ENCODE data around the gene BSPRY. TPM values are rescaled to one million over a fixed set of nuclear protein-coding genes. Genes with fewer than 3 reads are reported as not detected.

The BSPRY gene
- total RNA-seq, 4 donors from 2014 or later, result 9.0 to 36.8 (median 26.8) TPM

- intact Hi-C loops (cut with DNase I; ENCODE audit: low total_unique reads) (no loop called here), in situ Hi-C loops (cut with MboI; ENCODE audit: low pct_ligation_motif_present in 1 of 4, low pct_unique_long_range_greater_than_20kb in 1 of 4, low sequenced_read_pairs in 3 of 4) (loop anchor here in 3 of 4 donors (10.0 to 25.0 kb wide), 2 partner anchors 93 to 350 kb away; partner anchors contain the start of gene ALAD (in 1 of the 3))
- Histone ChIP-seq H3K36me3 (no peaks in the 10 kb centered on the region), H3K27ac (no peak overlapping the region), H3K4me3 (no peak overlapping the region), H3K27me3 (no peaks in the 10 kb centered on the region), H3K9me3 (no peaks in the 10 kb centered on the region), H3K4me1 (no peaks in the 10 kb centered on the region)
- no peak for DNase-seq
- TF ChIP-seq EP300 (IDR thresholded peaks at IDR 0.05; ENCODE audit: low read depth) (no peak), POLR2AphosphoS5 (IDR thresholded peaks at IDR 0.05) (no peak), CTCF (IDR thresholded peaks at IDR 0.05) (no peak), POLR2A (IDR thresholded peaks at IDR 0.05) (no peak)
- 77 to 80% methylated on average over 3 of the region's 3 CpGs for WGBS, 2 donors (ENCODE audit: low coverage in 1 of 2)
These were observed 37.4 kb upstream of the BSPRY start for GRCh38 chr9:113311961-113312360.

GRCh38 chr9:113313261-113313660 is 36.1 kb upstream of the BSPRY start:
- in situ Hi-C loops (cut with MboI; ENCODE audit: low pct_ligation_motif_present in 1 of 4, low pct_unique_long_range_greater_than_20kb in 1 of 4, low sequenced_read_pairs in 3 of 4) (loop anchor here in 3 of 4 donors (10.0 to 25.0 kb wide), 2 partner anchors 92 to 349 kb away; partner anchors contain the start of gene ALAD (in 1 of the 3)), intact Hi-C loops (cut with DNase I; ENCODE audit: low total_unique reads) (no loop called here)
- TF ChIP-seq POLR2A (IDR thresholded peaks at IDR 0.05) (no peak), EP300 (IDR thresholded peaks at IDR 0.05; ENCODE audit: low read depth) (no peak), POLR2AphosphoS5 (IDR thresholded peaks at IDR 0.05) (no peak), CTCF (IDR thresholded peaks at IDR 0.05) (no peak)
- H3K9me3 ChIP-seq, result no peaks in the 10 kb centered on the region
- 78 to 84% methylated on average over 4 to 5 of the region's 5 CpGs for WGBS, 2 donors (ENCODE audit: low coverage in 1 of 2)
- no peaks in the 10 kb centered on the region for H3K27me3 ChIP-seq
- no peak for DNase-seq
- no peaks in the 10 kb centered on the region for H3K4me1 ChIP-seq
- no peak overlapping the region for H3K4me3 ChIP-seq
- H3K27ac ChIP-seq, result no peak overlapping the region
- H3K36me3 ChIP-seq, result no peaks in the 10 kb centered on the region

GRCh38 chr9:113315231-113315630 is 34.1 kb upstream of the BSPRY start:
- intact Hi-C loops (cut with DNase I; ENCODE audit: low total_unique reads), result no loop called here
- in situ Hi-C loops (cut with MboI; ENCODE audit: low pct_ligation_motif_present in 1 of 4, low pct_unique_long_range_greater_than_20kb in 1 of 4, low sequenced_read_pairs in 3 of 4), result loop anchor here in 3 of 4 donors (10.0 to 25.0 kb wide), 2 partner anchors 90 to 347 kb away; partner anchors contain the start of gene ALAD (in 1 of the 3)
- Histone ChIP-seq H3K27ac (no peak overlapping the region), H3K9me3 (no peaks in the 10 kb centered on the region), H3K27me3 (no peaks in the 10 kb centered on the region), H3K4me3 (no peak overlapping the region), H3K4me1 (no peaks in the 10 kb centered on the region), H3K36me3 (no peaks in the 10 kb centered on the region)
- TF ChIP-seq POLR2A (IDR thresholded peaks at IDR 0.05) (no peak), EP300 (IDR thresholded peaks at IDR 0.05; ENCODE audit: low read depth) (no peak), POLR2AphosphoS5 (IDR thresholded peaks at IDR 0.05) (no peak), CTCF (IDR thresholded peaks at IDR 0.05) (no peak)
- no peak for DNase-seq

- no peak for DNase-seq
- intact Hi-C loops (cut with DNase I; ENCODE audit: low total_unique reads) (no loop called here), in situ Hi-C loops (cut with MboI; ENCODE audit: low pct_ligation_motif_present in 1 of 4, low pct_unique_long_range_greater_than_20kb in 1 of 4, low sequenced_read_pairs in 3 of 4) (loop anchor here in 3 of 4 donors (10.0 to 25.0 kb wide), 2 partner anchors 89 to 346 kb away; partner anchors contain the start of gene ALAD (in 1 of the 3))
- TF ChIP-seq EP300 (IDR thresholded peaks at IDR 0.05; ENCODE audit: low read depth) (no peak), CTCF (IDR thresholded peaks at IDR 0.05) (no peak), POLR2A (IDR thresholded peaks at IDR 0.05) (no peak), POLR2AphosphoS5 (IDR thresholded peaks at IDR 0.05) (no peak)
- Histone ChIP-seq H3K27ac (no peak overlapping the region), H3K36me3 (no peaks in the 10 kb centered on the region), H3K27me3 (no peaks in the 10 kb centered on the region), H3K4me3 (no peak overlapping the region), H3K9me3 (no peaks in the 10 kb centered on the region), H3K4me1 (no peaks in the 10 kb centered on the region)
- 85 to 91% methylated on average over 3 to 4 of the region's 4 CpGs for WGBS, 2 donors (ENCODE audit: low coverage in 1 of 2)
These were observed 33.3 kb upstream of the BSPRY start for GRCh38 chr9:113316030-113316429.

Data from transverse colon (tissue), 4 donors.